ENCODE data around the gene RPS6KL1.

Gene RPS6KL1

GRCh38 chr14:74936731-74937130 is 13.7 kb upstream of the RPS6KL1 start:
- Histone ChIP-seq H3K14ac (ENCODE audit: low read length in 2 of 2) (no peak overlapping the region), H3K9me3 (ENCODE audit: control insufficient read depth, low read length) (no peaks in the 10 kb centered on the region), H2BK5ac (ENCODE audit: low read depth, low read length, poor library complexity, severe bottlenecking) (no peak overlapping the region), H2BK15ac (ENCODE audit: low read depth, poor library complexity, severe bottlenecking) (no peak overlapping the region), H3K4ac (ENCODE audit: low read depth in 1 of 2, low read length in 2 of 2) (no peak overlapping the region), H3K9ac (ENCODE audit: low read length) (no peak overlapping the region), H2AK5ac (ENCODE audit: low read length, severe bottlenecking) (no peak overlapping the region), H4K8ac (ENCODE audit: low read length) (no peak overlapping the region), H2BK12ac (ENCODE audit: low read length in 2 of 2) (no peak overlapping the region), H3K18ac (ENCODE audit: low read depth in 1 of 2, low read length in 2 of 2) (no peak overlapping the region), H3K4me2 (ENCODE audit: low read length, poor library complexity, severe bottlenecking) (no peak overlapping the region), H3K23ac (ENCODE audit: low read length in 2 of 2) (no peak overlapping the region), H3K36me3 (ENCODE audit: control insufficient read depth in 1 of 2, insufficient read depth in 2 of 2, low read depth in 1 of 2, low read length in 2 of 2) (no peaks in the 10 kb centered on the region), H2BK120ac (ENCODE audit: low read depth, low read length) (no peak overlapping the region), H3K4me3 (ENCODE audit: insufficient read depth in 1 of 2, low read depth in 1 of 2, low read length in 2 of 2) (no peak overlapping the region), H3K27me3 (ENCODE audit: control insufficient read depth in 1 of 2, insufficient read depth in 1 of 2, low read length in 2 of 2) (peaks cover 0 to 3% of the 10 kb centered on the region in 2 experiments), H4K91ac (ENCODE audit: low read length) (no peak overlapping the region), H3K79me1 (replicated peaks; ENCODE audit: low read length, poor library complexity, severe bottlenecking) (no peaks in the 10 kb centered on the region), H3K27ac (ENCODE audit: low read length, poor library complexity, severe bottlenecking) (no peak overlapping the region), H3K4me1 (ENCODE audit: control insufficient read depth, insufficient read depth, low read depth, low read length) (peaks cover 21% of the 10 kb centered on the region), H2AFZ (ENCODE audit: low read depth, low read length) (no peak overlapping the region)
- no peak for DNase-seq
- 93% methylated on average over 8 of the region's 8 CpGs for WGBS

GRCh38 chr14:74936151-74936550 is 13.1 kb upstream of the RPS6KL1 start:
- no peak for DNase-seq
- no peak overlapping the region for H3K4ac ChIP-seq (ENCODE audit: low read depth in 1 of 2, low read length in 2 of 2)
- no peak overlapping the region for H2AK5ac ChIP-seq (ENCODE audit: low read length, severe bottlenecking)
- peaks cover 0 to 3% of the 10 kb centered on the region in 2 experiments for H3K27me3 ChIP-seq (ENCODE audit: control insufficient read depth in 1 of 2, insufficient read depth in 1 of 2, low read length in 2 of 2)
- no peak overlapping the region for H2BK12ac ChIP-seq (ENCODE audit: low read length in 2 of 2)
- no peak overlapping the region for H2BK120ac ChIP-seq (ENCODE audit: low read depth, low read length)
- no peak overlapping the region for H3K27ac ChIP-seq (ENCODE audit: low read length, poor library complexity, severe bottlenecking)
- no peak overlapping the region for H2BK15ac ChIP-seq (ENCODE audit: low read depth, poor library complexity, severe bottlenecking)
- peaks cover 15% of the 10 kb centered on the region for H3K4me1 ChIP-seq (ENCODE audit: control insufficient read depth, insufficient read depth, low read depth, low read length)
- H3K4me3 ChIP-seq (ENCODE audit: insufficient read depth in 1 of 2, low read depth in 1 of 2, low read length in 2 of 2), result no peak overlapping the region
- H3K4me2 ChIP-seq (ENCODE audit: low read length, poor library complexity, severe bottlenecking), result no peak overlapping the region
- 94% methylated on average over 11 of the region's 11 CpGs for WGBS
- H3K79me1 ChIP-seq (replicated peaks; ENCODE audit: low read length, poor library complexity, severe bottlenecking), result no peaks in the 10 kb centered on the region
- no peak overlapping the region for H4K91ac ChIP-seq (ENCODE audit: low read length)
- H2BK5ac ChIP-seq (ENCODE audit: low read depth, low read length, poor library complexity, severe bottlenecking), result no peak overlapping the region
- H4K8ac ChIP-seq (ENCODE audit: low read length), result no peak overlapping the region
- no peak overlapping the region for H3K14ac ChIP-seq (ENCODE audit: low read length in 2 of 2)
- H3K23ac ChIP-seq (ENCODE audit: low read length in 2 of 2), result no peak overlapping the region
- no peak overlapping the region for H3K9ac ChIP-seq (ENCODE audit: low read length)
- H3K36me3 ChIP-seq (ENCODE audit: control insufficient read depth in 1 of 2, insufficient read depth in 2 of 2, low read depth in 1 of 2, low read length in 2 of 2), result no peaks in the 10 kb centered on the region
- no peak overlapping the region for H2AFZ ChIP-seq (ENCODE audit: low read depth, low read length)
- no peak overlapping the region for H3K18ac ChIP-seq (ENCODE audit: low read depth in 1 of 2, low read length in 2 of 2)
- no peaks in the 10 kb centered on the region for H3K9me3 ChIP-seq (ENCODE audit: control insufficient read depth, low read length)

- no peak overlapping the region for H3K27ac ChIP-seq (ENCODE audit: low read length, poor library complexity, severe bottlenecking)
- peak overlapping the region; percentile 43 for H4K8ac ChIP-seq (ENCODE audit: low read length)
- peak overlapping the region; percentile 71 for H2BK15ac ChIP-seq (ENCODE audit: low read depth, poor library complexity, severe bottlenecking)
- H2AK5ac ChIP-seq (ENCODE audit: low read length, severe bottlenecking), result no peak overlapping the region
- H3K4me3 ChIP-seq (ENCODE audit: insufficient read depth in 1 of 2, low read depth in 1 of 2, low read length in 2 of 2), result no peak overlapping the region
- peak overlapping the region; percentile 37 to 55 for H2BK12ac ChIP-seq (ENCODE audit: low read length in 2 of 2)
- no peak overlapping the region for H3K14ac ChIP-seq (ENCODE audit: low read length in 2 of 2)
- WGBS, result 73% methylated on average over 3 of the region's 9 CpGs
- H3K79me1 ChIP-seq (replicated peaks; ENCODE audit: low read length, poor library complexity, severe bottlenecking), result no peaks in the 10 kb centered on the region
- H3K18ac ChIP-seq (ENCODE audit: low read depth in 1 of 2, low read length in 2 of 2), result no peak overlapping the region
- H3K9ac ChIP-seq (ENCODE audit: low read length), result no peak overlapping the region
- H3K36me3 ChIP-seq (ENCODE audit: control insufficient read depth in 1 of 2, insufficient read depth in 2 of 2, low read depth in 1 of 2, low read length in 2 of 2), result no peaks in the 10 kb centered on the region
- H3K4me1 ChIP-seq (ENCODE audit: control insufficient read depth, insufficient read depth, low read depth, low read length), result peaks cover 12% of the 10 kb centered on the region
- H3K4me2 ChIP-seq (ENCODE audit: low read length, poor library complexity, severe bottlenecking), result no peak overlapping the region
- no peak overlapping the region for H4K91ac ChIP-seq (ENCODE audit: low read length)
- H2AFZ ChIP-seq (ENCODE audit: low read depth, low read length), result no peak overlapping the region
- peaks cover 0 to 3% of the 10 kb centered on the region in 2 experiments for H3K27me3 ChIP-seq (ENCODE audit: control insufficient read depth in 1 of 2, insufficient read depth in 1 of 2, low read length in 2 of 2)
- H3K4ac ChIP-seq (ENCODE audit: low read depth in 1 of 2, low read length in 2 of 2), result peak overlapping the region in 1 of 2 experiments; percentile 54
- no peak overlapping the region for H2BK120ac ChIP-seq (ENCODE audit: low read depth, low read length)
- no peaks in the 10 kb centered on the region for H3K9me3 ChIP-seq (ENCODE audit: control insufficient read depth, low read length)
- H3K23ac ChIP-seq (ENCODE audit: low read length in 2 of 2), result no peak overlapping the region
- no peak overlapping the region for H2BK5ac ChIP-seq (ENCODE audit: low read depth, low read length, poor library complexity, severe bottlenecking)
- DNase-seq, result no peak
These were observed 12.3 kb upstream of the RPS6KL1 start for GRCh38 chr14:74935360-74935680.

GRCh38 chr14:74934476-74935359 is 11.7 kb upstream of the RPS6KL1 start:
- Histone ChIP-seq H2BK120ac (ENCODE audit: low read depth, low read length) (no peak overlapping the region), H4K8ac (ENCODE audit: low read length) (peak overlapping the region; percentile 43), H3K9ac (ENCODE audit: low read length) (no peak overlapping the region), H3K9me3 (ENCODE audit: control insufficient read depth, low read length) (no peaks in the 10 kb centered on the region), H2BK5ac (ENCODE audit: low read depth, low read length, poor library complexity, severe bottlenecking) (no peak overlapping the region), H3K14ac (ENCODE audit: low read length in 2 of 2) (no peak overlapping the region), H2AFZ (ENCODE audit: low read depth, low read length) (no peak overlapping the region), H3K4me2 (ENCODE audit: low read length, poor library complexity, severe bottlenecking) (no peak overlapping the region), H2BK15ac (ENCODE audit: low read depth, poor library complexity, severe bottlenecking) (no peak overlapping the region), H3K4me1 (ENCODE audit: control insufficient read depth, insufficient read depth, low read depth, low read length) (peaks cover 6% of the 10 kb centered on the region), H3K27ac (ENCODE audit: low read length, poor library complexity, severe bottlenecking) (no peak overlapping the region), H3K4me3 (ENCODE audit: insufficient read depth in 1 of 2, low read depth in 1 of 2, low read length in 2 of 2) (no peak overlapping the region), H3K79me1 (replicated peaks; ENCODE audit: low read length, poor library complexity, severe bottlenecking) (no peaks in the 10 kb centered on the region), H4K91ac (ENCODE audit: low read length) (no peak overlapping the region), H3K4ac (ENCODE audit: low read depth in 1 of 2, low read length in 2 of 2) (no peak overlapping the region), H3K36me3 (ENCODE audit: control insufficient read depth in 1 of 2, insufficient read depth in 2 of 2, low read depth in 1 of 2, low read length in 2 of 2) (no peaks in the 10 kb centered on the region), H2AK5ac (ENCODE audit: low read length, severe bottlenecking) (no peak overlapping the region), H3K27me3 (ENCODE audit: control insufficient read depth in 1 of 2, insufficient read depth in 1 of 2, low read length in 2 of 2) (peaks cover 0 to 3% of the 10 kb centered on the region in 2 experiments), H2BK12ac (ENCODE audit: low read length in 2 of 2) (peak overlapping the region; percentile 37 to 55), H3K18ac (ENCODE audit: low read depth in 1 of 2, low read length in 2 of 2) (no peak overlapping the region), H3K23ac (ENCODE audit: low read length in 2 of 2) (no peak overlapping the region)
- 72% methylated on average over 26 of the region's 26 CpGs for WGBS
- no peak for DNase-seq

Measured in mesenchymal stem cell (in vitro differentiated cells and primary cell).